HG03520 (cell line): Measurements from ENCODE around the gene ZC3H6.
"Not testable (repeated sequence)": the region's sequence is repeated elsewhere in the genome, so short reads cannot be mapped to it uniquely, and the experiment has no call there.

Experiments used
- ATAC-seq: cut with Tn5 transposase; IDR thresholded peaks from one replicate; pipeline ENCODE4 v1.9.1; 2021; ENCODE audit warnings: mild to moderate bottlenecking, moderate library complexity; ENCODE audit not compliant: unreplicated experiment

Gene ZC3H6

GRCh38 chr2:112321375-112322320 is 46.3 kb downstream of the ZC3H6 start:
- ATAC-seq = no peak

GRCh38 chr2:112322919-112323318 is 47.5 kb downstream of the ZC3H6 start:
- no peak for ATAC-seq

- ATAC-seq = no peak
Observed at GRCh38 chr2:112332123-112332696, 56.8 kb downstream of the ZC3H6 start.

DNA sequence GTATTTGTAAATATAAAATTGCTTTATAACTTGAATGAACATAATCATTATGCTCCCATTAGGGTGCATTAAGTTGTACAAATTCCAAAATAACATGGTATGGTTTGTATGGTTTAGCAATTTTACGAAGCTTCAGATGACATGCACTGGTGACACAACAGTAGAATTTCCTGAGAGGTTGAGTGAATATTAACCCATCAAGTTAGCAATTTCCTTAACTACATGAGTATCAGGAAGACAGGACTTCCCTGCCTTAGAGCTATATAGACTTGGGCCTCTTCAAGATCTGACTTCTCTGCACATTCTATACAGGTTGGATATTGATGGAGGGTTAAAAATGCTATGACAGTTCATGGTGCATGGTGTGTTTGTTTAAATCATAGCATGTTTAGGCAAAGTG is 60.2 kb downstream of the ZC3H6 start:
- no peak for ATAC-seq

DNA sequence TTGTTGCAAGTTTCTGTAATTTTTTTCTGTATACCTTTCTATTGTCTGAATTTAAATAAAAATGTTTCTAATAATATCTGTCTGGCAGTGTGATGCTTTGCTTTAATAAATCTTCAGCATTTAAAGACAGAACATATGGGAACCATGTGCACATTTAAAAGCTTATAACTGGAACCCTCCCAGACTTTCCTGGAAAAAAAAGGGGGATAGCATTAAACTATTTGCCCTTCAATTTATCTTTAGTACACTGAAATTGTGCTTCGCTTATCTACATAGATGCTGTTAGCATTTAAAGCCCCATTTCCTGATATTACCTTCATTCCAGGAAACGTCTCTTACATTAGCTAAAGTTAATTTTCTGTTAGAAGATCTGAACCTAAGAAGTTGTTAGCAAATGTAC is 64.6 kb downstream of the ZC3H6 start:
- ATAC-seq = no peak

- ATAC-seq = no peak
Observed at GRCh38 chr2:112340475-112341267, 65.3 kb downstream of the ZC3H6 start.

GRCh38 chr2:112342067-112342550 is 66.7 kb downstream of the ZC3H6 start:
- ATAC-seq = no peak

- ATAC-seq = no peak
Observed at GRCh38 chr2:112343827-112344585, 68.6 kb downstream of the ZC3H6 start.

DNA sequence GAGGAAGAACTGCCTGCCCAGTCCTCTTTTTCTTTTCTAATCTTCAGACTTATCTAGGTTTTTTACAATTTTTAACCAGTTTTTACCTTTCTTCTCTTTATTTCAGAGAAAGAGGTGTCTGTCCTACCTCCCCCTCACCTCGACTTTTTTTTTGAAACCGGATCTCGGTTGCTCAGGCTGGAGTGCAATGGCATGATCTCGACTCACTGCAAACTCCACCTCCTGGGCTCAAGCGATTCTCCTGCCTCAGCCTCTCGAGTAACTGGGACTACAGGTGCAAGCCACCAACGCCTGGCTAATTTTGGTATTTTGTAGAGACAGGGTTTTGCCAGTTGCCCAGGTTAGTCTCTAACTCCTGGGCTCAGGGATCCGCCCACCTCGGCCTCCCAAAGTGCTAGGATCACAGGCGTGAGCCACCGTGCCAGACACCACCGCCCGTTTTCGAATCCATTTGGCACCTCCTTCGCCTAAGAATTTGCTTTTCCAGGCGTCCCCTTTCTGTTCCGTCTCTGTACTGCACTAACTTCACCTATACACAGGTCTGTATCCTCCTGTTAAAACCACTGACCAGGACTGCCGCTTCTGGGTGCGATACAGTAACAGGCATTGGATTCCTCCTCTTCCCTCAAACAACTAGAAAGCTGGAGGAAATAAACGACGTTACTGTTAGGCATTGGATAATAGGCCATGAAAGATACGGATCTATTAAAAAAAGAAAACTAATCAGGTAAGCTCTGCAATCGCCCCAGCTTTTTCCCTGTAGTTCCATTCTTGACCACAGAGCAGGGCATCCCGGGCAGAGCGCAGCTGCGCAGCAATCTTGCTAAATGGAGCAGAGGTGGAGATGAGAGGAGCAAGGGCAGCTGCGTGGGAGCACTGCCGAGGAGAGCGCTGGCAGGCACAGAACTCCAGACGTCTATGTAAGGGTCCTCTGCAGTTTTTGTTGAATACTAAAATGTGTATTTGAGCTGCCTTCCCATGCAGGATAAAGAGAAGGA is 69.9 kb downstream of the ZC3H6 start:
- ATAC-seq = no peak

GRCh38 chr2:112352292-112352691 is 76.9 kb downstream of the ZC3H6 start:
- not testable (repeated sequence) for ATAC-seq

DNA sequence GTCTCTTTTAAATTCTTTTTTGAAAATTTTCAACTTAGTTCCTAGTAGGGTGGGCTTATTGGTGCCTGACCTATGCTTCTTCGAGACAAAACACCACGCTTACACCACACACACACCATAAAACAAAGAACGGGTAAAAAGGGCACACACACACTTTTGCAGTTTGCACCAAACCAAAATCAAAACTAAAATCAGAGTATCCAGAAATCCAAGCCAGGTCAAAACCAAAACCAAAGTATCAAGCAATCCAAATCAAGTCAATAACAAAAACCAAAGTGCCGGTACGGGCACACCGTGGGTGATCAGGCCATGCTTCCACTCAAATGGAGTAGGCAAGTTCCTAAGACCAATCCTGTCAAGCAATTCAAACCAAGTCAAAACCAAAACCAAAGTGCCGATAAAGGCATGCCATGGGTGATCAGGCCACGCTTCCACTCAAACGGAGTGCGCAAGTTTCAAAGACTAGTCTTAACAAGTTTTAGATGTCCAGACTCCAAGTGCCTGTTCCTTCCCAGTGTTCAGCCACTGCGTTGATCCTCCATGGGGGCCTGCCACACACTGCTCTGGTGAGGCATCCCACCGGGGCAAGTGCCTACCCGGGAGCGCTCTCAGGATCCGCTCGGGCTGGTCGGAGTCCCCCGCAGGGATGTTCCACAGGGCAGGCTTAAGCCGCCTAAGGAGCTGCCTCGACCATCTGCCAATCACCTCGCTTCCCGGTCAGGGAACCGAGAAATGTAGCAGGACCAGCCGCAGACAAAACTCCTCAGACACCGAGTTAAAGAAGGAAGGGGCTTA is 77.6 kb downstream of the ZC3H6 start:
- ATAC-seq = not testable (repeated sequence)

DNA sequence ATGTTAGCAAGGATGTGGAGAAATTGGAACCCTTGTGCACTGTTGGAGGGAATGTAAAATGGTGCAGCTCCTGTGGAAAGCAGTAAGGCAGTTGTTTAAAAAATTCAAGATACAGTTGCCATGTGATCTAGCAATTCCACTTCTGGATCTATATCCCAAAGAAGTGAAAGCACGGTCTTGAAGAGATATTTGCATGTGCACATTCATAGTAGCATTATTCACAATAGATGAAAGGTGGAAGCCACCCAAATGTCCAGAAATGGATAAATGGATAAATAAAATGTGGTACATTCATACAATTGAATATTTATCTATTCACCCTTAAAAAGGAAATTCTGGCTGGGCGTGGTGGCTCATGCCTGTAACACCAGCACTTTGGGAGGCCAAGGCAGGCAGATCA is 78.9 kb downstream of the ZC3H6 start:
- ATAC-seq = not testable (repeated sequence)

DNA sequence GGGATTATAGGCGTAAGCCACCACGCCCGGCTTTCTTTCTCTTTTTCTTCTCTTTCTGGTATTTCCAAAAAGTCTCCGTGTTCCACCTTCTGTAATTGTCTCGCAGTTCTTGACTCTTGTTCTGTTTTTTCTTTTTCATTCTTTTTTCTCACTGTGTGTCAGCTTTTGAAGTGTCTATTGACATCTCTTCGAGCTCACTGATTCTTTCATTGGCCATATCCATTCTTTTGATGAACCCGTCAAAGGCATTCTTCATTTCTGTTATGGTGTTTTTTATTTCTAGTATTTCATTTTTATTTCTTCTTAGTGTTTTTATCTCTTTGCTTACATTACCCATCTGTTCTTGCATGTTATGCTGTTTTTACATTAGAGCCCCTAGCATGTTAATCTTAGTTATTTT is 84.7 kb downstream of the ZC3H6 start:
- ATAC-seq = not testable (repeated sequence)
